A673 (cell line): Measurements from ENCODE around the gene IRX5.

Experiments
- CTCF ChIP-seq: fragments of 300-800, 200-600 bp; sonication (generic); conservative IDR thresholded peaks from 2 replicates; pipeline ENCODE4 v1.5.1; 2017; ENCODE audit warnings: low read depth, mild to moderate bottlenecking, antibody characterized with exemption, low read length, moderate library complexity, mixed read lengths
- EZH2 ChIP-seq: fragments of 200-600 bp; sonication (generic); IDR thresholded peaks from 2 replicates; pipeline ENCODE4 v1.6.1; 2017; ENCODE audit warnings: borderline replicate concordance, low read depth, mild to moderate bottlenecking, mixed read lengths, antibody characterized with exemption, low read length; ENCODE audit not compliant: poor library complexity, severe bottlenecking

GRCh38 chr16:54953461-54953860 is 22.8 kb downstream of the IRX5 start:
- TF ChIP-seq EZH2 = no peak
- no peak for TF ChIP-seq CTCF
